ENCODE measurements around the gene SCD5. TPM values are rescaled to one million over a fixed set of nuclear protein-coding genes. Genes with fewer than 3 reads are reported as not detected.
A peak's percentile ranks its signal among the peaks of the same experiment; 100 is the strongest.

Gene SCD5
- total RNA-seq, 2 donors from 2014 or later = 51.4 TPM

DNA sequence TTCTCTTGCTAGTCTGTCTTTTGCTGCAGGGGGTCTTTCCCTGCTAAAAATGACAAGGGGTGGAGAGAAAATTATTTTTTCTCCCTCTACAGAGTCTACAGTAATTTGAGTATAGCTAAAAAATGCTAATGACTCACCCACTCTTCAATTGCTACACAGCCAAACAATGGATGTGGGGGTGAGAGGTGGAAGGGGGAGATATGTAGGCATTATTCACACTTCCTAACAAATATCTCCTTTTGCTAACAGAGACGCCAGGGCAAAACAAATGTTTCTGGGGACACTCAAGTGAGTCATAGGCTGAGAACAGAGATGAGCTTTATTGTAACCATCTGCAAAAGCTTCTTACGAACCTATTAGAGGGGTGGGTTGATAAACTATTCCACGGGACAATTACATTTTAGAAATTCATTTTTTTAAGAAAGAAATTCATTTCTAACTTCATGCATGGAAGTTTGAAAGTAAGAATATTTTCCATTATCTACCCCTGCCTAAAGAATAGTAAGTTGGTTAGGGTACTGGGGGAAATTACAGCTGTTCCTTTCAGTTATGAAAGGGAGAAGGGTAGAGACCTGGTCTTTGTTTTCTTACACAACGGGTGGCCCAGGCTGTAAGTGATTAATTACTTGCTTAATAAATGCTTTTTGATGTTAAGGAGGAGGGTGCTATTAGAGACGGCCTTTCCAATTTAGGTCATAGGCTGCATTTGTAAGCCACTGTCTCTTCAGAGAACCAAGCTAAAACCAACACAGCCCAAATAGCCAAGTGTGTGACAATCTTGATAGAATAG, 12.8 kb downstream of the SCD5 start:
- 53 to 56% methylated on average over 5 of the region's 5 CpGs for WGBS, 2 donors
- Histone ChIP-seq H3K27me3 (no peaks in the 10 kb centered on the region), H3K27ac (peak overlapping the region in 3 of 4 donors; percentile 11 to 42 (median 39)), H3K4me1 (peaks cover 24% of the 10 kb centered on the region), H3K36me3 (replicated peaks in 1 of 2; ENCODE audit: insufficient read depth in 1 of 2, low read depth in 2 of 2) (no peaks in the 10 kb centered on the region), H3K4me3 (no peak overlapping the region), H3K9me3 (no peaks in the 10 kb centered on the region)
- TF ChIP-seq CTCF (IDR thresholded peaks at IDR 0.05) = no peak
- no peak for TF ChIP-seq POLR2A (IDR thresholded peaks at IDR 0.05)
- ATAC-seq (no peak), DNase-seq (no peak)
- intact Hi-C loops (cut with DNase I) = no loop called here

DNA sequence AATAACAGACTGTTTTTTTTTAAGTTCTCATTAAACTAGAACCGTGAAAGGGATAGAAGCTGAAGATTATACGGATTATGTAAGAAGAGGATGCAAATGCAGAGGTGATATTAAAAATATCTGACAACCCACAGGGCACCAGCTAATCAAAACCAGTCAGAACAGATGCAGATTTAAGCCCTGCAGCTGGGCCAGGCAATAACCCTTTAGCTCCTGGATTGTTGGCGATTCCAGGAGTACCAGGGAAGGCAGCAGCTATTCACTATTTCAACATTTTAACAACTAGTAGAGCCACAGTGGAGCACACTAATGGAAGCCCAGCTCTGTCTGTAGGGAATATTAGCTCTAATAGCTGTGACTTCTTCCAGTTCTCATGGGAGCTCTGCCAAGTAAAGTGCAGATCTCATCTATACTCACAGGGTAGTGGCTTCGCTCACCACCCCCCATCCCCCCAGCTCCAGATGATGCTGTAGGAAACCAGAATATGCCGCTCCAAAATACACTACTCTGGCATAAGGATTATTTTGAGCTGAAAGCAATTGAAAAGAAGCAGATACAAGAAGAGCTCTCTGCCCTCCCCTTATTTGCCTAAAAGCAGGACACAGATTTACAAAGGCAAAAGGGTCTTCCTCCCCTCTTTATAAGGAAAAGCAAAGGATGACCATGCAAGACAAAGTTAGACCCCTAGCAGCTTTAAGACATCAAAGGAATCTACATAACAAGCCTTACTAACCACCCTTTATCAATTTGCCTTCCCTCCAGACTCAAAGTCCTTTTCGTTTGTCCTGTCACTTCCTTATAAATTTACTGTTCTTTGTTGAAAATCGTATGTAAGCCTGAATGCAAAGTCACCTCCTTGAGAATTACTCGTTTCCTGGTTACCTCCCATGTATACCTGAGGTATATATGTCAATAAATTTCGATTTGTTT, 13.7 kb downstream of the SCD5 start:
- Histone ChIP-seq H3K36me3 (replicated peaks in 1 of 2; ENCODE audit: insufficient read depth in 1 of 2, low read depth in 2 of 2) (no peaks in the 10 kb centered on the region), H3K4me1 (peaks cover 30% of the 10 kb centered on the region), H3K27me3 (no peaks in the 10 kb centered on the region), H3K9me3 (no peaks in the 10 kb centered on the region), H3K27ac (peak overlapping the region in 3 of 4 donors; percentile 11 to 42 (median 39)), H3K4me3 (no peak overlapping the region)
- DNase-seq = no peak
- TF ChIP-seq POLR2A (IDR thresholded peaks at IDR 0.05) (no peak), CTCF (IDR thresholded peaks at IDR 0.05) (no peak)
- intact Hi-C loops (cut with DNase I) = no loop called here
- WGBS, 2 donors = 42 to 43% methylated on average over 9 of the region's 9 CpGs
- no peak for ATAC-seq

DNA sequence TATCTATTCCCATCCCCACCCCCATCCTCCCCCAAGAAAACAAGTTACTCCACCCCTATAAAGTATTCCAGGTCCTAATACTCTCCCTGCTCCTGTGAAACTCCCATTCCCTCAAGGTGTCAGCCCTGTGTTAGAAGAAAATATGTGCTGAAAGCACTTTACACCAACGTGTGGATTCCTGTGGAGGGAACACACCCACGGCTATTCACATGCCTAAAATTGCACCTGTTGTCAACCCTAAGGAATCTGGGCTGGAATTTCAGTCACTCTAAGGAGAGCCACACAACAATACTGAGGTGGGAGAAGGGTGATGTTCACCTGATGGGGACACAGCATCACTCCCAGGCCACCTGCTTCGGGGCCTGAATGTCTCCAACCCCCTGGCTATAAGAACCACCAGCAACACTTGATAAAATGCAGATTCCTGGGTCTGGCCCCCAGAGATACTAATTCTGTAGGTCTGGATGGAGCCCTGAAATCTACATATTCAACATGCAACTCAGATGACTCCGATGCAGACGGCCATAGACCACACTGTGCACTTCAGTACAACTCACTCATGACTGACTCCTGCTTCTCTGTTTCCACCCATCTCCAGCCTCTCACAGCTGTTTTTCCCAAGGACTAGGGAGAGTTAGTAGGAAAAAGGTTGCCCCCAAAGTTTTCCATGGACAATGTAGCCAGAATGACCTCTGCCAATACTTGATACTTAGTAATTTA, 15.8 kb downstream of the SCD5 start:
- ATAC-seq (peak; percentile 52), DNase-seq (peak in 1 of 4 donors; percentile 37)
- H3K9me3 ChIP-seq = no peaks in the 10 kb centered on the region
- peaks cover 36% of the 10 kb centered on the region for H3K4me1 ChIP-seq
- no peaks in the 10 kb centered on the region for H3K27me3 ChIP-seq
- no peak overlapping the region for H3K4me3 ChIP-seq
- TF ChIP-seq POLR2A (IDR thresholded peaks at IDR 0.05) (peak in 1 of 3 donors; percentile 29), CTCF (IDR thresholded peaks at IDR 0.05) (no peak)
- H3K27ac ChIP-seq = peak overlapping the region; percentile 40 to 79 (median 66)
- WGBS, 2 donors = 65 to 77% methylated on average over 5 of the region's 5 CpGs
- intact Hi-C loops (cut with DNase I) = no loop called here
- H3K36me3 ChIP-seq (replicated peaks in 1 of 2; ENCODE audit: insufficient read depth in 1 of 2, low read depth in 2 of 2) = no peaks in the 10 kb centered on the region

GRCh38 chr4:82780752-82781231, 17.8 kb downstream of the SCD5 start:
- no peaks in the 10 kb centered on the region for H3K9me3 ChIP-seq
- 31 to 42% methylated on average over 10 of the region's 10 CpGs for WGBS, 2 donors
- ATAC-seq (peak; percentile 83), DNase-seq (peak; percentile 85 to 92 (median 90))
- no peak overlapping the region for H3K4me3 ChIP-seq
- intact Hi-C loops (cut with DNase I) = no loop called here
- H3K27ac ChIP-seq = peak overlapping the region; percentile 61 to 79 (median 66)
- no peaks in the 10 kb centered on the region for H3K36me3 ChIP-seq (replicated peaks in 1 of 2; ENCODE audit: insufficient read depth in 1 of 2, low read depth in 2 of 2)
- peak in 4 of 7 experiments; percentile 1 to 16 (median 9) for TF ChIP-seq CTCF (IDR thresholded peaks at IDR 0.05)
- TF ChIP-seq POLR2A (IDR thresholded peaks at IDR 0.05) = peak in 1 of 3 donors; percentile 47
- no peaks in the 10 kb centered on the region for H3K27me3 ChIP-seq
- peaks cover 36% of the 10 kb centered on the region for H3K4me1 ChIP-seq
